Stimulated activated CD8-positive, alpha-beta memory T cell treated with anti-CD3 and anti-CD28 coated beads, Interleukin-12 subunit alpha, Interleukin-12 subunit beta, amount 100 ng/mL, for 24 hours (primary cell): ENCODE measurements around the gene ALDOB.

ENCODE experiments used
- DNase-seq: peaks from one replicate; pipeline ENCODE4 v3.0.0-alpha.2; 2020; ENCODE audit errors: extremely low read depth

The ALDOB gene

GRCh38 chr9:101421653-101422065 lies 13.9 kb downstream of the ALDOB start:
- no peak for DNase-seq

GRCh38 chr9:101419863-101420262 lies 15.7 kb downstream of the ALDOB start:
- no peak for DNase-seq

- no peak for DNase-seq
Observed at GRCh38 chr9:101418518-101419430, 16.8 kb downstream of the ALDOB start.

- DNase-seq, result no peak
Observed at GRCh38 chr9:101417977-101418376, 17.6 kb downstream of the ALDOB start.

GRCh38 chr9:101417389-101417788 lies 18.2 kb downstream of the ALDOB start:
- no peak for DNase-seq

GRCh38 chr9:101415578-101415977 lies 20.0 kb downstream of the ALDOB start:
- DNase-seq, result no peak

- DNase-seq, result no peak
Observed at GRCh38 chr9:101414839-101415238, 20.7 kb downstream of the ALDOB start.

GRCh38 chr9:101409079-101409477 lies 26.5 kb downstream of the ALDOB start:
- DNase-seq, result no peak

- no peak for DNase-seq
Observed at GRCh38 chr9:101408374-101409078, 27.0 kb downstream of the ALDOB start.

- no peak for DNase-seq
Observed at GRCh38 chr9:101403516-101404285, 31.9 kb downstream of the ALDOB start.

GRCh38 chr9:101400120-101400519 lies 35.5 kb downstream of the ALDOB start:
- no peak for DNase-seq

- no peak for DNase-seq
Observed at GRCh38 chr9:101399643-101399970, 36.0 kb downstream of the ALDOB start.

- no peak for DNase-seq
Observed at GRCh38 chr9:101398930-101399642, 36.5 kb downstream of the ALDOB start.

GRCh38 chr9:101398068-101398929 lies 37.3 kb downstream of the ALDOB start, which contains the start of the genes MRPL50 and ZNF189:
Gene MRPL50, minus strand, starts transcription at chr9:101398618. Its CDS starts 26 bp downstream, at chr9:101398592.
Gene ZNF189, plus strand, starts transcription at chr9:101398851. Its CDS starts 306 bp downstream, at chr9:101399157.
- DNase-seq, result peak; percentile 93

GRCh38 chr9:101397746-101398067 lies 37.9 kb downstream of the ALDOB start:
- no peak for DNase-seq

GRCh38 chr9:101394687-101395086 lies 40.9 kb downstream of the ALDOB start:
- DNase-seq, result no peak

GRCh38 chr9:101393135-101393534 lies 42.4 kb downstream of the ALDOB start:
- no peak for DNase-seq

GRCh38 chr9:101388507-101388993 lies 47.0 kb downstream of the ALDOB start:
- no peak for DNase-seq

- DNase-seq, result no peak
Observed at GRCh38 chr9:101387871-101388506, 47.6 kb downstream of the ALDOB start.
